SK-N-SH (cell line): ENCODE results near the gene MAMSTR. TPM values are rescaled to one million over a fixed set of nuclear protein-coding genes. Genes with fewer than 3 reads are reported as not detected.

Experiments
- CTCF ChIA-PET: fragments of 300-600, 350-600 bp; formaldehyde crosslinking; extraction: SDS; loops from one replicate; lab custom pipeline; 2021; lab: Yijun Ruan, JAX
- POLR2A ChIA-PET: fragments of 350-600 bp; sonication (Branson Sonifier 250); formaldehyde crosslinking; extraction: SDS; loops from one replicate; lab custom pipeline; 2020; ENCODE audit warnings: antibody characterized with exemption, inconsistent platforms; lab: Yijun Ruan, JAX
- DNase-seq: peaks from one replicate; pipeline ENCODE4 v3.0.0; 2012
- H2AFZ ChIP-seq: fragments of 200-600 bp; sonication (generic); 2 replicates; pipeline ENCODE4 v1.8.1; 2016; ENCODE audit warnings: antibody characterized with exemption, mild to moderate bottlenecking, low read depth
- H3F3A ChIP-seq: fragments of 200-600 bp; sonication (generic); replicated peaks from 2 replicates; pipeline ENCODE3; 2016; ENCODE audit warnings: antibody characterized with exemption, mild to moderate bottlenecking; ENCODE audit not compliant: insufficient read depth
- H3K27ac ChIP-seq, 2 experiments: fragments of 200-500 bp in 1 of 2; fragments of 200-600 bp in 1 of 2; sonication (Bioruptor generic) in 1 of 2; sonication (generic), shearing (Covaris generic) in 1 of 2; 2 replicates each; pipeline versions ENCODE4 v1.5.1 to v1.6.1; 2014 to 2016; ENCODE audit warnings: low read depth in 2 of 2, inconsistent platforms in 1 of 2, low read length in 1 of 2, mild to moderate bottlenecking in 1 of 2, mixed read lengths in 1 of 2
- H3K27me3 ChIP-seq: fragments of 200-600 bp; sonication (generic), shearing (Covaris generic); 2 replicates; pipeline ENCODE4 v1.6.1; 2016; ENCODE audit warnings: mixed run types; ENCODE audit not compliant: insufficient read depth
- H3K36me3 ChIP-seq, 2 experiments: fragments of 200-500 bp in 1 of 2; fragments of 200-600 bp in 1 of 2; sonication (Bioruptor generic) in 1 of 2; sonication (generic) in 1 of 2; replicated peaks in 1 of 2; 2 replicates each; pipeline versions ENCODE3 to v1.5.1; 2014 to 2016; ENCODE audit warnings: low read length in 1 of 2, mild to moderate bottlenecking in 1 of 2; ENCODE audit not compliant: insufficient read depth in 2 of 2, control insufficient read depth in 1 of 2
- H3K4me1 ChIP-seq, 2 experiments: fragments of 200-500 bp in 1 of 2; fragments of 200-600 bp in 1 of 2; sonication (Bioruptor generic) in 1 of 2; sonication (generic), shearing (Covaris generic) in 1 of 2; 2 replicates each; pipeline versions ENCODE4 v1.5.1 to v1.6.1; 2014 to 2016; ENCODE audit warnings: low read depth in 1 of 2, low read length in 1 of 2, mixed run types in 1 of 2; ENCODE audit not compliant: insufficient read depth in 2 of 2, control insufficient read depth in 1 of 2
- H3K4me2 ChIP-seq: fragments of 200-600 bp; sonication (generic), shearing (Covaris generic); 2 replicates; pipeline ENCODE4 v1.6.1; 2017; ENCODE audit warnings: mixed run types
- H3K4me3 ChIP-seq, 2 experiments: fragments of 200-500 bp in 1 of 2; fragments of 200-600 bp in 1 of 2; sonication (Bioruptor generic) in 1 of 2; sonication (generic), shearing (Covaris generic) in 1 of 2; 2 replicates each; pipeline versions ENCODE4 v1.5.1 to v1.8.1; 2014 to 2016; ENCODE audit warnings: low read depth in 2 of 2, inconsistent platforms in 1 of 2, low read length in 1 of 2, mild to moderate bottlenecking in 1 of 2, mixed read lengths in 1 of 2, moderate library complexity in 1 of 2
- H3K79me2 ChIP-seq: fragments of 200-600 bp; sonication (generic); 2 replicates; pipeline ENCODE4 v1.8.1; 2017; ENCODE audit warnings: mild to moderate bottlenecking; ENCODE audit not compliant: insufficient read depth
- H3K9ac ChIP-seq: fragments of 200-600 bp; sonication (generic); 2 replicates; pipeline ENCODE4 v1.6.1; 2017; ENCODE audit warnings: mixed run types
- H3K9me2 ChIP-seq: fragments of 200-600 bp; sonication (generic); 2 replicates; pipeline ENCODE4 v1.6.1; 2017; ENCODE audit warnings: mixed run types
- H3K9me3 ChIP-seq: fragments of 200-600 bp; sonication (generic); 2 replicates; pipeline ENCODE4 v1.6.1; 2017; ENCODE audit warnings: mixed run types, mild to moderate bottlenecking, moderate library complexity
- H4K20me1 ChIP-seq: fragments of 200-600 bp; sonication (generic); 2 replicates; pipeline ENCODE4 v1.6.1; 2017; ENCODE audit warnings: mild to moderate bottlenecking, mixed run types; ENCODE audit not compliant: insufficient read depth
- ELF1 ChIP-seq: IDR thresholded peaks from 2 replicates; pipeline ENCODE4 v1.4.0; 2012
- FOXM1 ChIP-seq: IDR thresholded peaks from 2 replicates; pipeline ENCODE4 v1.4.0; 2012; ENCODE audit warnings: low read depth, mild to moderate bottlenecking
- JUND ChIP-seq: IDR thresholded peaks from 2 replicates; pipeline ENCODE4 v1.4.0; 2012
- MEF2A ChIP-seq: IDR thresholded peaks from 2 replicates; pipeline ENCODE4 v1.4.0; 2012; ENCODE audit warnings: low read depth, borderline replicate concordance
- MXI1 ChIP-seq: IDR thresholded peaks from 2 replicates; pipeline ENCODE4 v1.6.1; 2012; ENCODE audit warnings: mild to moderate bottlenecking, low read depth, low read length, improper control_type of control experiment
- RAD21 ChIP-seq: IDR thresholded peaks from 2 replicates; pipeline ENCODE4 v1.6.1; 2012; ENCODE audit warnings: mild to moderate bottlenecking, low read length
- RFX5 ChIP-seq: IDR thresholded peaks from 2 replicates; pipeline ENCODE4 v1.6.1; 2012; ENCODE audit warnings: mild to moderate bottlenecking, improper control_type of control experiment, low read length
- RXRA ChIP-seq: IDR thresholded peaks from 2 replicates; pipeline ENCODE4 v1.4.0; 2012; ENCODE audit warnings: low read depth, mild to moderate bottlenecking, borderline replicate concordance
- SMC3 ChIP-seq: IDR thresholded peaks from 2 replicates; pipeline ENCODE4 v1.6.1; 2012; ENCODE audit warnings: low read depth, low read length, improper control_type of control experiment
- TEAD4 ChIP-seq: IDR thresholded peaks from 2 replicates; pipeline ENCODE4 v1.4.0; 2012; ENCODE audit warnings: mild to moderate bottlenecking, borderline replicate concordance; ENCODE audit not compliant: insufficient read depth
- WGBS: methylation state at CpG from one replicate; pipeline ENCODE4 v1.1.6; 2017; ENCODE audit warnings: low lambda C conversion rate; 5-methylcytosine and 5-hydroxymethylcytosine counted together
- polyA plus RNA-seq, 3 experiments: library from polyadenylated mRNA; depleted of rRNA; stranded (reverse); fragments of >200 nt; gene quantifications; 2 replicates each; pipeline ENCODE4 v1.2.3, GENCODE V29; 2012
- TF ChIP-seq, protein P1 (sequence below): IDR thresholded peaks from 2 replicates; pipeline ENCODE4 v1.6.1; 2012; ENCODE audit warnings: mild to moderate bottlenecking, low read depth, low read length, moderate library complexity
- TF ChIP-seq, protein P2 (sequence below): fragments of 150-350 bp; IDR thresholded peaks from 2 replicates; pipeline ENCODE4 v1.6.1; 2016; ENCODE audit warnings: mild to moderate bottlenecking, low read depth, low read length
- TF ChIP-seq, protein P3 (sequence below): IDR thresholded peaks from 2 replicates; pipeline ENCODE4 v1.4.0; 2012; ENCODE audit warnings: low read depth, borderline replicate concordance

MAMSTR gene
- polyA plus RNA-seq, 1 of the 3 experiments (the other 2 are of a cell fraction): 1.1 TPM

DNA sequence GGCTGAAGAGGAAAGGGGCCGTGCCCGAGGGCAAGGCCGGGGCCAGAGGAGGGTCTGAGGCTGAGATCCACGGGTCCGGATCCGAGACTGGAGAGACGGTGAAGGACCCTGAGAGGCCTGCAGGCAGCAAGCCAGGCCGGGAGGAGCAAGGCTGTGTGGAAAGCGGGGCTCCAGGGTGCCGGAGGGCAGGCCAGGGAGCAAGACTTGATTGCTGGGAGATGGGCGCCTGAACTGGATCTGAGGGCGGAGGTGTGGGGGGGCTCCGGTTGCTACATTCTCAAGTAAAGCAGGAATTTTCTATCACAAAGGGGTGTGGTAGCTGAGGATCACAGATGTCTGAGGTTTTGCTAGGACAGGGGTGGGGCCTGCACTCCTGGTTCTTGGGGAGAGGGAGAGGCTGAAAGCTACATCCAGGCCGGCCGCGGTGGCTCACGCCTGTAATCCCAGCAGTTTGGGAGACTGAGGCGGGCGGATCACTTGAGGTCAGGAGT is 3.8 kb downstream of the MAMSTR start:
- peak overlapping the region; percentile 95; the same call in 1 of the 2 replicates for H3K4me2 ChIP-seq
- H2AFZ ChIP-seq: no peak overlapping the region
- 89% methylated on average over 18 of the region's 19 CpGs for WGBS
- TF ChIP-seq RFX5 (no peak), TEAD4 (no peak), FOXM1 (no peak), MXI1 (no peak), MEF2A (no peak), ELF1 (no peak), RAD21 (no peak), JUND (no peak), RXRA (no peak), SMC3 (no peak)
- TF ChIP-seq, protein P1, sequence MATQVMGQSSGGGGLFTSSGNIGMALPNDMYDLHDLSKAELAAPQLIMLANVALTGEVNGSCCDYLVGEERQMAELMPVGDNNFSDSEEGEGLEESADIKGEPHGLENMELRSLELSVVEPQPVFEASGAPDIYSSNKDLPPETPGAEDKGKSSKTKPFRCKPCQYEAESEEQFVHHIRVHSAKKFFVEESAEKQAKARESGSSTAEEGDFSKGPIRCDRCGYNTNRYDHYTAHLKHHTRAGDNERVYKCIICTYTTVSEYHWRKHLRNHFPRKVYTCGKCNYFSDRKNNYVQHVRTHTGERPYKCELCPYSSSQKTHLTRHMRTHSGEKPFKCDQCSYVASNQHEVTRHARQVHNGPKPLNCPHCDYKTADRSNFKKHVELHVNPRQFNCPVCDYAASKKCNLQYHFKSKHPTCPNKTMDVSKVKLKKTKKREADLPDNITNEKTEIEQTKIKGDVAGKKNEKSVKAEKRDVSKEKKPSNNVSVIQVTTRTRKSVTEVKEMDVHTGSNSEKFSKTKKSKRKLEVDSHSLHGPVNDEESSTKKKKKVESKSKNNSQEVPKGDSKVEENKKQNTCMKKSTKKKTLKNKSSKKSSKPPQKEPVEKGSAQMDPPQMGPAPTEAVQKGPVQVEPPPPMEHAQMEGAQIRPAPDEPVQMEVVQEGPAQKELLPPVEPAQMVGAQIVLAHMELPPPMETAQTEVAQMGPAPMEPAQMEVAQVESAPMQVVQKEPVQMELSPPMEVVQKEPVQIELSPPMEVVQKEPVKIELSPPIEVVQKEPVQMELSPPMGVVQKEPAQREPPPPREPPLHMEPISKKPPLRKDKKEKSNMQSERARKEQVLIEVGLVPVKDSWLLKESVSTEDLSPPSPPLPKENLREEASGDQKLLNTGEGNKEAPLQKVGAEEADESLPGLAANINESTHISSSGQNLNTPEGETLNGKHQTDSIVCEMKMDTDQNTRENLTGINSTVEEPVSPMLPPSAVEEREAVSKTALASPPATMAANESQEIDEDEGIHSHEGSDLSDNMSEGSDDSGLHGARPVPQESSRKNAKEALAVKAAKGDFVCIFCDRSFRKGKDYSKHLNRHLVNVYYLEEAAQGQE: no peak
- TF ChIP-seq, protein P2, sequence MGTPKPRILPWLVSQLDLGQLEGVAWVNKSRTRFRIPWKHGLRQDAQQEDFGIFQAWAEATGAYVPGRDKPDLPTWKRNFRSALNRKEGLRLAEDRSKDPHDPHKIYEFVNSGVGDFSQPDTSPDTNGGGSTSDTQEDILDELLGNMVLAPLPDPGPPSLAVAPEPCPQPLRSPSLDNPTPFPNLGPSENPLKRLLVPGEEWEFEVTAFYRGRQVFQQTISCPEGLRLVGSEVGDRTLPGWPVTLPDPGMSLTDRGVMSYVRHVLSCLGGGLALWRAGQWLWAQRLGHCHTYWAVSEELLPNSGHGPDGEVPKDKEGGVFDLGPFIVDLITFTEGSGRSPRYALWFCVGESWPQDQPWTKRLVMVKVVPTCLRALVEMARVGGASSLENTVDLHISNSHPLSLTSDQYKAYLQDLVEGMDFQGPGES: no peak
- TF ChIP-seq, protein P3, sequence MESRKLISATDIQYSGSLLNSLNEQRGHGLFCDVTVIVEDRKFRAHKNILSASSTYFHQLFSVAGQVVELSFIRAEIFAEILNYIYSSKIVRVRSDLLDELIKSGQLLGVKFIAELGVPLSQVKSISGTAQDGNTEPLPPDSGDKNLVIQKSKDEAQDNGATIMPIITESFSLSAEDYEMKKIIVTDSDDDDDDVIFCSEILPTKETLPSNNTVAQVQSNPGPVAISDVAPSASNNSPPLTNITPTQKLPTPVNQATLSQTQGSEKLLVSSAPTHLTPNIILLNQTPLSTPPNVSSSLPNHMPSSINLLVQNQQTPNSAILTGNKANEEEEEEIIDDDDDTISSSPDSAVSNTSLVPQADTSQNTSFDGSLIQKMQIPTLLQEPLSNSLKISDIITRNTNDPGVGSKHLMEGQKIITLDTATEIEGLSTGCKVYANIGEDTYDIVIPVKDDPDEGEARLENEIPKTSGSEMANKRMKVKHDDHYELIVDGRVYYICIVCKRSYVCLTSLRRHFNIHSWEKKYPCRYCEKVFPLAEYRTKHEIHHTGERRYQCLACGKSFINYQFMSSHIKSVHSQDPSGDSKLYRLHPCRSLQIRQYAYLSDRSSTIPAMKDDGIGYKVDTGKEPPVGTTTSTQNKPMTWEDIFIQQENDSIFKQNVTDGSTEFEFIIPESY: no peak
- no peaks in the 10 kb centered on the region for H3K36me3 ChIP-seq
- H3K9me2 ChIP-seq: no peaks in the 10 kb centered on the region
- no peaks in the 10 kb centered on the region for H3K27me3 ChIP-seq
- ChIA-PET POLR2A (interaction anchor here (1.0 to 2.4 kb wide), 2 partner anchors 18 to 23 kb away, joined by 3 to 11 read pairs; no protein-coding TSS in a partner anchor), CTCF (interaction anchor here (1.4 to 4.5 kb wide), 5 partner anchors 23 to 73 kb away, joined by 4 to 30 read pairs (median 7); partner anchors contain the start of gene CA11)
- H3K9ac ChIP-seq: no peak overlapping the region
- no peaks in the 10 kb centered on the region for H4K20me1 ChIP-seq
- H3F3A ChIP-seq: peaks cover 4% of the 10 kb centered on the region
- H3K27ac ChIP-seq: peak overlapping the region in 1 of 2 experiments; percentile 85; a peak in 1 of 4 replicates
- DNase-seq: no peak
- no peak overlapping the region; a peak in 1 of 4 replicates for H3K4me3 ChIP-seq
- peaks cover 8 to 34% of the 10 kb centered on the region in 2 experiments; a peak in 2 of 4 replicates for H3K4me1 ChIP-seq
- peaks cover 17% of the 10 kb centered on the region for H3K79me2 ChIP-seq
- H3K9me3 ChIP-seq: no peaks in the 10 kb centered on the region
